Naive B cell (primary cell): ENCODE results near the gene PROC. TPM values are rescaled to one million over a fixed set of nuclear protein-coding genes. Genes with fewer than 3 reads are reported as not detected.
A peak's percentile ranks its signal among the peaks of the same experiment; 100 is the strongest.

Experiments
- ATAC-seq, 2 donors: fragments of 150-1000 bp; cut with Tn5 transposase; 2 replicates each; pipeline ENCODE4 v1.10.0; 2021; ENCODE audit warnings: low read depth in 2 of 2, mild to moderate bottlenecking in 2 of 2, moderate library complexity in 2 of 2
- DNase-seq: peaks from one replicate; pipeline ENCODE4 v3.0.0; 2022
- H3K27ac Mint-ChIP-seq, 6 donors: one replicate each; pipeline ENCODE4 v1.8.0; 2020 to 2022; ENCODE audit warnings: mild to moderate bottlenecking in 6 of 6, mixed read lengths in 6 of 6, moderate library complexity in 5 of 6, inconsistent platforms in 2 of 6
- H3K27me3 Mint-ChIP-seq, 3 donors: one replicate each; pipeline ENCODE4 v1.8.0; 2021 to 2022; ENCODE audit warnings: mixed read lengths in 3 of 3, mild to moderate bottlenecking in 1 of 3
- H3K36me3 Mint-ChIP-seq, 2 donors: one replicate each; pipeline ENCODE4 v1.8.0; 2020 to 2022; ENCODE audit warnings: mixed read lengths in 2 of 2, inconsistent platforms in 1 of 2, mild to moderate bottlenecking in 1 of 2
- H3K4me1 Mint-ChIP-seq, 3 donors: one replicate each; pipeline ENCODE4 v1.8.0; 2020 to 2022; ENCODE audit warnings: mixed read lengths in 3 of 3, inconsistent platforms in 1 of 3, mild to moderate bottlenecking in 1 of 3, moderate library complexity in 1 of 3
- H3K4me3 Mint-ChIP-seq, 8 donors: one replicate each; pipeline ENCODE4 v1.8.0; 2020 to 2022; ENCODE audit warnings: mild to moderate bottlenecking in 8 of 8, mixed read lengths in 8 of 8, moderate library complexity in 8 of 8, inconsistent platforms in 2 of 8
- H3K9me3 Mint-ChIP-seq, 7 donors: one replicate each; pipeline ENCODE4 v1.8.0; 2020 to 2022; ENCODE audit warnings: mixed read lengths in 7 of 7, mild to moderate bottlenecking in 5 of 7, inconsistent platforms in 2 of 7, moderate library complexity in 1 of 7
- polyA plus RNA-seq, 6 donors: library from polyadenylated mRNA; unstranded; fragments of 300-500 nt; fragmentation: Illumina TruSeq; gene quantifications; one replicate each; pipeline ENCODE4 v1.2.3, GENCODE V29; 2021; ENCODE audit warnings: low read depth in 6 of 6

PROC gene
- polyA plus RNA-seq, 6 donors from 2014 or later, result 0.53 TPM; not detected in 5

DNA sequence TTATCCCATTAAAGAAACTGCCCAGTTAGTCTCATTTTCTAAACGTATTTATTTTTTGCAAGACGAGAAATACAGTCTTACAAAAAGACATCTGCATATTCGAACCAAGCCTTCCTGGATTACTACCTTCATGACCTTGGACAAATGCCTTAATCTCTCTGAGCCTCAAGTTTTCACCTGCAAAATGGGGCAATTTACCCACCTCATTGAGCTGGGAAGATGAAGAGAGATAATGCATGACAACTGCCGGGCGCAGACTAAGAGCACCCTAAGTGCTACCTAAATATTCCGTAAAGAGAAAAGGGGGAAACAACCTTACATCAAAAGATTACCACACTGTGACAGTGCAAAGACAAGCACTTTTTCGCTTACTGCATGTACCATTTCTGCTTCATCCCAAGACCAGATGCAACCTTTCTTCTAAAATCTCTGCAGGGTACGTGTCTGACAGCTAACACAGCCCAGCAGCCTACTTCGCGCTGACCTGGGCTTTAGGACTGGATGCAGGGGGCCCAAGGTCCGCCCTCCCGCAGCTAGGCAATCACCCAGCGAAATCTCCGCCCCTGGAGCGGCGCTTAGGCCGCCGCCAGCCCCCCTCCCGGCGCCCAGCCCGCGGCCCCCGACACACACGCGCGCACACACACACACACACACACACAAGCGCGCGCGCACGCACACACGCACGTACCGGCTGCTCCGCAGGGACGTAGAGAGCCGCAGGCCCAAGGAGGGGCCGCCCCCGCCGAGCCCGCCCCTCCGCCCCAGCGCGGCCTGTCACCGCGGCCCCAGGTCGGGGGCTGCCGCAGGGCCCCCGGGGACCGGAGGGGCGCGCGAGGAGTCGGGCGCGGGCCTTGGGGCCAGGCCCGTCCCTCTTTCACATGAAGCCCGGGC, 31.2 kb upstream of the PROC start:
- H3K9me3 Mint-ChIP-seq, result peaks cover 0 to 5% (median 0%) of the 10 kb centered on the region in 7 donors
- H3K4me1 Mint-ChIP-seq, result peaks cover 60 to 80% (median 79%) of the 10 kb centered on the region in 3 donors
- peak overlapping the region; percentile 85 to 95 (median 92) for H3K4me3 Mint-ChIP-seq
- peak; percentile 67 to 71 for ATAC-seq
- DNase-seq, result peak; percentile 87
- peak overlapping the region; percentile 96 to 99 (median 98) for H3K27ac Mint-ChIP-seq
- H3K27me3 Mint-ChIP-seq, result no peaks in the 10 kb centered on the region
- H3K36me3 Mint-ChIP-seq, result no peaks in the 10 kb centered on the region

- Mint-ChIP-seq H3K27ac (peak within 1 kb of the TSS; percentile 97 to 100 (median 99)), H3K27me3 (no peaks in the 10 kb centered on the region), H3K4me1 (peaks cover 64 to 84% (median 76%) of the 10 kb centered on the region in 3 donors), H3K36me3 (no peaks in the 10 kb centered on the region), H3K4me3 (peak within 1 kb of the TSS; percentile 88 to 95 (median 93)), H3K9me3 (peaks cover 0 to 5% (median 0%) of the 10 kb centered on the region in 7 donors)
- ATAC-seq, result peak; percentile 68 to 69
- peak; percentile 92 for DNase-seq
Measured at GRCh38 chr2:127387655-127388422, 30.4 kb upstream of the PROC start, which contains the start of gene MAP3K2. Gene MAP3K2 (minus strand): TSS chr2:127387975. CDS start chr2:127343129, 44,846 bp downstream.

DNA sequence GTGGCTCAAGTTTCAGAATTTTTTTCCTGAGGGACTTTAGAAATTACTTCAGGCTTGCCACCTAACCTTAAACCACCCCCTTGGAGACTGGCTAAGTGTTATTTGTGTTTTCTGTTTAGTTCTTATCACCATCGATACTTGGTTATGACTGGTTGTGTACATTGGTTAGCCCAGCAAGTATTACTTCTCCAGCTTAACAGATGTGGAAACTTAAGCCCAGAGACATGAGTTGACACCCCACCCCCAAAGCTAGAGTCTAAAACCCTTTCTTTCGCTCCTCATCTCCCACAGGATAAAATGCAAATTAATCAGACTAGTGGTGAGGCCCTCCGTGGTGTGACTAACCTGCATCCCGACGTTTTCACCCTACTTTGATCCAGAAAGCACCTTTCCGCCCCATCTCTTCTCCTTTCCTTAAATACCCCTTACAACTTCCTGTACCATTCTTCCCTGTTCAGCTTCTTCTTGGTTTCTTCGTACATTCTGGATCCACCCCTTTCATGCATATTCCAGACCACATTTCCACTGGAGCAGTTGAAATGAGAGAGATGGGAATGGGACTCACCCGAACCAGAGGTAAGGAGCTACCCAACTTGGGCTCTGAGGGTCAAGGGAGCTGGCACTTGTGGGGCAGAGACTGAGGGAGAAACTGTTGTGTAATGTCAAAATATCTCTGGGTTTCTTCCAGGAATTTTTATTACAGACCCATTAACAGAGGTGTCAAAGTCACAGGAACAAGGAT, 29.6 kb upstream of the PROC start:
- Mint-ChIP-seq H3K4me1 (peaks cover 59 to 79% (median 69%) of the 10 kb centered on the region in 3 donors), H3K27ac (peak overlapping the region; percentile 97 to 100 (median 99)), H3K9me3 (peaks cover 0 to 5% (median 0%) of the 10 kb centered on the region in 7 donors), H3K4me3 (peak overlapping the region; percentile 86 to 95 (median 92)), H3K36me3 (no peaks in the 10 kb centered on the region), H3K27me3 (no peaks in the 10 kb centered on the region)
- ATAC-seq (peak in 1 of 2 donors; percentile 8), DNase-seq (no peak)

DNA sequence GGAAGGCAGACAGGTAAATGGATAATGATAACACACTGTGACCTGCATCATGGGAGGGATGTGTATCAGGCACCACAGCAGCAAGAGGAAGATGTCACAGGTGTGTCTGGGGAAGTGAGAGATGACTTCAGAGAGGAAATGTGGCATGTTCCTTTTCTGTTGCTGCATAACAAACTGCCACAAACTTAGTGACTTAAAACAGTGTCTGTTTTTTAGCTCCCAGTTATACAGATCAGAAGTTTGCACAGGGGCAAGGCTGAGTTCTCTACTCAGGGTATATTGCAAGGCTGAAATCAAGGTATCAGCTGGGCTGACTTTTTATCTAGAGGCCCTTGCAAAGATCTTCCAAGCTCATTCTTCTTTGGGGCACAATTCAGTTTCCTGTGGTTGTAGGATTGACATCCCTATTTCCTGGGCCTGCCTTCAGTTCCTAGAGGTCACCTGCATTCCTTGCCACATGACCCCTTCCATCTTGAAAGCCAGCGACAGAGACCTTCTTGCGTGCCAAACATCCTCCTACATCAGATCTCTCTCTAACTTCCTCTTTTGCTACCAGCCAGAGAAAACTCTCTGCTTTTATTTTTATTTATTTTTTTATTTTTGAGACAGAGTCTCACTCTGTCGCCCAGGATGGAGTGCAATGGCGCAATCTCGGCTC, 28.3 kb upstream of the PROC start:
- Mint-ChIP-seq H3K9me3 (peaks cover 0 to 6% (median 0%) of the 10 kb centered on the region in 7 donors), H3K4me3 (peak overlapping the region; percentile 84 to 93 (median 88)), H3K4me1 (peaks cover 50 to 70% (median 58%) of the 10 kb centered on the region in 3 donors), H3K27ac (peak overlapping the region; percentile 97 to 100 (median 99)), H3K27me3 (no peaks in the 10 kb centered on the region), H3K36me3 (peaks cover 6 to 9% of the 10 kb centered on the region in 2 donors)
- DNase-seq (peak; percentile 69), ATAC-seq (peak; percentile 32 to 34)

DNA sequence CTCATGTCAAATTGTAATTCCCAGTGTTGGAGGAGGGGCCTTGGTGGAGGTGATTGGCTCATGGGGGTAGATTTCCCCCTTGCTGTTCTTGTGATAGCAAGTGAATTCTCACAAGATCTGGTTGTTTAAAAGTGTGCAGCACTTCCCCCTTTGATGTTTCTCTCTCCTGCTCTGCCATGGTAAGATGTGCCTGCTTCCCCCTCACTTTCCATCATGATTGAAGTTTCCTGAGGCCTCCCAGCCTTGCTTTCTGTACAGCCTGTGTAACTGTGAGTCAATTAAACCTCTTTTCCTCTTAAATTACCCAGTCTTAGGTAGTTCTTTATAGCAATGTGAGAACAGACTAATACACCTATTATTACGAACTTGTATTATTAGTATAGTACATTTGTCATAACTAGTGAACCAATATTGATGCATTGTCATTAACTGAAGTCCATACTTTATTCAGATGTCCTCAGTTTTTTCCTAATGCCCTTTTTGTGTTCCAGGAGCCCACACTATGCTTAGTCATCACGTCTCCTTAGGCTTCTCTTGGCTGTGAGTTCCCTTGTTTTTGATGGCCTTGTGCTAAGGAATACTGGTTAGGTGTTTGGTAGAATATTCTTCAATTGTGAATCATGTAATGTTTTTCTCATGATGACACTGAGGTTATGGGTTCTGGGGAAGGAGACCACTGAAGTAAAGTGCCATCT, 25.9 kb upstream of the PROC start:
- Mint-ChIP-seq H3K27me3 (peaks cover 0 to 5% (median 0%) of the 10 kb centered on the region in 3 donors), H3K4me3 (peak overlapping the region in 1 of 8 donors; percentile 10), H3K4me1 (peaks cover 37 to 48% (median 39%) of the 10 kb centered on the region in 3 donors), H3K27ac (peak overlapping the region in 4 of 6 donors; percentile 57 to 99 (median 92)), H3K36me3 (peaks cover 9 to 10% of the 10 kb centered on the region in 2 donors), H3K9me3 (peaks cover 0 to 6% (median 0%) of the 10 kb centered on the region in 7 donors)
- DNase-seq (no peak), ATAC-seq (no peak)

GRCh38 chr2:127392828-127393578, 25.2 kb upstream of the PROC start:
- H3K4me3 Mint-ChIP-seq, result no peak overlapping the region
- H3K27me3 Mint-ChIP-seq, result peaks cover 0 to 5% (median 0%) of the 10 kb centered on the region in 3 donors
- ATAC-seq (no peak), DNase-seq (no peak)
- peak overlapping the region in 4 of 6 donors; percentile 12 to 97 (median 41) for H3K27ac Mint-ChIP-seq
- H3K36me3 Mint-ChIP-seq, result peaks cover 9 to 10% of the 10 kb centered on the region in 2 donors
- peaks cover 35 to 50% (median 39%) of the 10 kb centered on the region in 3 donors for H3K4me1 Mint-ChIP-seq
- peaks cover 0 to 6% (median 0%) of the 10 kb centered on the region in 7 donors for H3K9me3 Mint-ChIP-seq

DNA sequence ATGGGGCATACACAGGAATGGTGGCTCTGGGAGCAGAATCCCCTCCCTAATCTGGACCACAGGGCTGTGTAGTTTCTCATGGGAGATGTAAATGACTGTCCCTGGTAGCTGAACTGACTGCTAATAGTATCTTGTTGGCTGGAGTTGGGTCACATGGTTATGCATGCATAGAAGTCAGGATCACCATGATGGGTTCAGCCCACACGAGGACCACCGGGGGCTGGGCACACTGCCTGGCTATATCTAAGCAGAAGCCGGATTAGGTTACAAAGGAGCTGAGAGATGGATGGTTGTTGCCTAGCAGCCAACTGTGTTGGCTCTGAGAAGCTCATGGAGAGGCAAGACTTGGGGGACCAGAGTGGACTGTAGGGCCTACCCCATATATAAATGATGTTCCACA, 23.7 kb upstream of the PROC start:
- Mint-ChIP-seq H3K36me3 (peaks cover 9 to 10% of the 10 kb centered on the region in 2 donors), H3K9me3 (peaks cover 0 to 6% (median 0%) of the 10 kb centered on the region in 7 donors), H3K27me3 (peaks cover 0 to 5% (median 0%) of the 10 kb centered on the region in 3 donors), H3K27ac (peak overlapping the region in 1 of 6 donors; percentile 31), H3K4me3 (no peak overlapping the region), H3K4me1 (peaks cover 22 to 36% (median 27%) of the 10 kb centered on the region in 3 donors)
- ATAC-seq (no peak), DNase-seq (no peak)

DNA sequence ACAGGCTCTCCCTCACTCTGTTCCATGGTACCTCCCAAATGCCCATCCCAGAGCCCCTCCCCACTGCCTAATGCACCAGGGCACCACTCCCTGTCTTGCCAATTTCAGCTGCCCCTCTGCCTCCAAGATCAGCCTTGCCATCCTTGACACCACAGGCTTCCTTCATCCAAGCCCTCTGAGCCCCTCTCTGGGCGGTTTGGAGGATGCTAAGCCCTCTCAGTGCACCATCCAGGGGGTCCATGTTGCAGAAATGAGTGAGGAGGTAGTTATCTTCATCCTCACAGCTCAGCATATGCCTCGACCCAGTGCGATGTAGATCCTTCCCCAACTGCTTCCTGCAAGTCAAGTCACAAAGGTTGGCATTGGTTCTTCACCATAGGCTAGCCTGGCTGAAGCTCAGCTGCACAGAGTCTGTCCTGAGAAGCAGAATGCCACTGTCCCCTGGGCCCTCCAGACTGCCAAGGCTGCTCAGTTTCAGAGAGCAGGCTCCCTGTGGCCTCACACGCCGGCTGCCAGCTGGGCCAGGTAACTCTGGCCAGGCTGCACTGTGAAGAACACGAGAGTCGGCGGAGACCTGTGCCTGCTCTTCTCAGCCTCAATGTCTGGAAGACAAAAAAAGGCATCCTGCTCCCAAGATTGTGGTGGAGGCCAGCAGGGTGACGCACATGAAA, 20.5 kb upstream of the PROC start:
- Mint-ChIP-seq H3K9me3 (peaks cover 0 to 2% (median 0%) of the 10 kb centered on the region in 7 donors), H3K4me1 (peaks cover 6 to 8% (median 7%) of the 10 kb centered on the region in 3 donors), H3K27ac (no peak overlapping the region), H3K27me3 (peaks cover 0 to 5% (median 0%) of the 10 kb centered on the region in 3 donors), H3K4me3 (no peak overlapping the region), H3K36me3 (peaks cover 9 to 10% of the 10 kb centered on the region in 2 donors)
- no peak for DNase-seq
- no peak for ATAC-seq

- H3K36me3 Mint-ChIP-seq, result peaks cover 9 to 10% of the 10 kb centered on the region in 2 donors
- ATAC-seq (no peak), DNase-seq (no peak)
- H3K27me3 Mint-ChIP-seq, result peaks cover 0 to 5% (median 0%) of the 10 kb centered on the region in 3 donors
- peaks cover 5 to 8% (median 7%) of the 10 kb centered on the region in 3 donors for H3K4me1 Mint-ChIP-seq
- peaks cover 0 to 2% (median 0%) of the 10 kb centered on the region in 7 donors for H3K9me3 Mint-ChIP-seq
- no peak overlapping the region for H3K4me3 Mint-ChIP-seq
- H3K27ac Mint-ChIP-seq, result peak overlapping the region in 2 of 6 donors; percentile 39 to 69
Measured at GRCh38 chr2:127398239-127398590, 20.0 kb upstream of the PROC start.

DNA sequence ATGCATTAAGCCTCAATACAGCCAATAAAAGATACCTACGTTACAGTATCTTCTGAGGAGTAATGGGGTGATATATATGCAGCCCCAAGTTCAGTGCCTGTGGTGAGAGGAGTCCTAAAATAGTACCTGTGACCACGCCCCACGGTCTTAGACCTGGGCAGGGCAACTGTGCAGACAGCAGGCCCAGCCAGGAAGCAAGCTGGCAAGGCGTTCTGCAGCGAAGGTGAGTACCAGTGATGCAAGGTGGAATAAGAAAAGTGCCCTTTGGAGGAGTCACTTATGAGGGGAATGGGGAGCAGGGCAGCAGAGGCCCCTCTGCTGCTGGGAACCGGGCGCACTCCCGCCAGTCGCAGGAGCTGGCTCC, 17.7 kb upstream of the PROC start:
- ATAC-seq, result no peak
- Mint-ChIP-seq H3K36me3 (peaks cover 0 to 4% of the 10 kb centered on the region in 2 donors), H3K9me3 (no peaks in the 10 kb centered on the region), H3K27ac (peak overlapping the region in 2 of 6 donors; percentile 9 to 81), H3K4me1 (peaks cover 19 to 25% (median 20%) of the 10 kb centered on the region in 3 donors), H3K4me3 (no peak overlapping the region), H3K27me3 (peaks cover 0 to 5% (median 0%) of the 10 kb centered on the region in 3 donors)
- DNase-seq, result no peak
